SK-N-MC (cell line): ENCODE data around the gene SREK1IP1.

Experiments used
- EZH2 ChIP-seq: fragments of 200-600 bp; sonication (generic); IDR thresholded peaks from one replicate; pipeline ENCODE4 v1.6.1; 2017; ENCODE audit warnings: antibody characterized with exemption
- POLR2AphosphoS5 ChIP-seq: IDR thresholded peaks from 2 replicates; pipeline ENCODE4 v1.6.1; 2012; ENCODE audit warnings: mild to moderate bottlenecking, low read depth, low read length, borderline replicate concordance

- TF ChIP-seq EZH2 (no peak), POLR2AphosphoS5 (no peak)
Observed at GRCh38 chr5:64759960-64760660, 8.4 kb downstream of the SREK1IP1 start.
